Keratinocyte (primary cell): Measurements from ENCODE around the gene STRADB. TPM values are rescaled to one million over a fixed set of nuclear protein-coding genes. Genes with fewer than 3 reads are reported as not detected.

ENCODE experiments used
- DNase-seq: peaks from one replicate; pipeline ENCODE4 v3.0.0-alpha.2; 2011; ENCODE audit warnings: low read depth, missing footprints, low spot score
- FAIRE-seq: peaks from 2 replicates; lab custom pipeline; 2011; peaks lifted over from hg19 to GRCh38; lab: Jason Lieb, UNC
- H2AFZ ChIP-seq: 2 replicates; pipeline ENCODE4 v1.6.0; 2012; ENCODE audit warnings: low read length, control low read depth, inconsistent platforms; ENCODE audit not compliant: control insufficient read depth
- H3K27ac ChIP-seq: 2 replicates; pipeline ENCODE4 v1.5.1; 2011; ENCODE audit warnings: low read length; ENCODE audit not compliant: control insufficient read depth, insufficient read depth
- H3K27me3 ChIP-seq: 3 replicates; pipeline ENCODE4 v1.6.0; 2011; ENCODE audit warnings: low read length; ENCODE audit not compliant: control insufficient read depth, insufficient read depth; ENCODE audit errors: extremely low read depth
- H3K36me3 ChIP-seq, 2 experiments: 2 replicates in 1 of 2; 3 replicates in 1 of 2; pipeline ENCODE4 v1.5.1; 2011; ENCODE audit warnings: low read length in 2 of 2, mild to moderate bottlenecking in 1 of 2; ENCODE audit not compliant: control insufficient read depth in 2 of 2, insufficient read depth in 2 of 2; ENCODE audit errors: extremely low read depth in 1 of 2
- H3K4me1 ChIP-seq: 3 replicates; pipeline ENCODE4 v1.5.1; 2011; ENCODE audit warnings: low read length; ENCODE audit not compliant: control insufficient read depth, insufficient read depth; ENCODE audit errors: extremely low read depth
- H3K4me2 ChIP-seq: 3 replicates; pipeline ENCODE4 v1.6.0; 2011; ENCODE audit warnings: low read depth, low read length; ENCODE audit not compliant: control insufficient read depth, insufficient read depth; ENCODE audit errors: extremely low read depth
- H3K4me3 ChIP-seq, 3 experiments: fragments of 200-600 bp in 1 of 3; sonication (generic) in 1 of 3; 2 replicates in 2 of 3; 3 replicates in 1 of 3; pipeline ENCODE4 v1.5.1; 2011 to 2016; ENCODE audit warnings: low read length in 3 of 3, mild to moderate bottlenecking in 3 of 3, control low read depth in 2 of 3, inconsistent platforms in 1 of 3, low read depth in 1 of 3, mixed read lengths in 1 of 3, mixed run types in 1 of 3, moderate library complexity in 1 of 3; ENCODE audit not compliant: control insufficient read depth in 2 of 3, insufficient read depth in 2 of 3; ENCODE audit errors: extremely low read depth in 1 of 3
- H3K79me2 ChIP-seq: 2 replicates; pipeline ENCODE4 v1.6.0; 2012; ENCODE audit warnings: low read length; ENCODE audit not compliant: control insufficient read depth, insufficient read depth
- H3K9ac ChIP-seq: 3 replicates; pipeline ENCODE4 v1.6.0; 2011; ENCODE audit warnings: low read length; ENCODE audit not compliant: control insufficient read depth, insufficient read depth; ENCODE audit errors: extremely low read depth
- H3K9me1 ChIP-seq: 3 replicates; pipeline ENCODE4 v1.6.0; 2011; ENCODE audit warnings: low read length; ENCODE audit not compliant: control insufficient read depth, insufficient read depth; ENCODE audit errors: extremely low read depth
- H3K9me3 ChIP-seq: 2 replicates; pipeline ENCODE4 v1.5.1; 2012; ENCODE audit warnings: low read depth, low read length; ENCODE audit not compliant: control insufficient read depth
- H4K20me1 ChIP-seq: 3 replicates; pipeline ENCODE4 v1.6.0; 2011; ENCODE audit warnings: low read length; ENCODE audit not compliant: control insufficient read depth, insufficient read depth; ENCODE audit errors: extremely low read depth
- CTCF ChIP-seq, 3 experiments: IDR thresholded peaks in 1 of 3; conservative IDR thresholded peaks in 1 of 3; optimal IDR thresholded peaks in 1 of 3; 2 replicates in 2 of 3; 3 replicates in 1 of 3; pipeline versions ENCODE3 to v1.5.1; 2011; ENCODE audit warnings: low read length in 3 of 3, mild to moderate bottlenecking in 3 of 3, moderate library complexity in 2 of 3, control low read depth in 1 of 3, inconsistent platforms in 1 of 3; ENCODE audit not compliant: insufficient read depth in 2 of 3; ENCODE audit errors: extremely low read depth in 1 of 3
- EZH2 ChIP-seq: IDR thresholded peaks from one replicate; pipeline ENCODE4 v1.6.1; 2012; ENCODE audit warnings: inconsistent platforms, mild to moderate bottlenecking, low read length, moderate library complexity
- dilution Hi-C: fragments of 300-500 bp; cut with MboI; formaldehyde crosslinking; loops from one replicate; pipeline ENCODE4 v1.7.0; 2020; ENCODE audit warnings: low sequenced_read_pairs; ENCODE audit not compliant: extremely low pct_ligation_motif_present
- polyA plus RNA-seq, 5 experiments: library from polyadenylated mRNA; depleted of rRNA in 3 of 5; stranded (reverse) in 3 of 5; stranded (forward) in 1 of 5; unstranded in 1 of 5; fragments of >200 nt; gene quantifications; 1 replicate in 1 of 5; 2 replicates in 3 of 5; 3 replicates in 1 of 5; pipeline versions ENCODE4 v1.2.1 to v1.2.3, GENCODE V29; 2011 to 2012; ENCODE audit warnings: missing spikeins in 2 of 5, low read depth in 1 of 5, low replicate concordance in 1 of 5

The STRADB gene
- polyA plus RNA-seq, 1 donor (not counting 4 experiments of a cell fraction or from before 2014, with no cell fraction given) = 14.6 TPM

GRCh38 chr2:201447086-201447485, 4.5 kb upstream of the STRADB start:
- dilution Hi-C loops = no loop called here
- TF ChIP-seq EZH2 (no peak), CTCF (optimal IDR thresholded peaks at IDR 0.05 in 1 of 3, IDR thresholded peaks at IDR 0.05 in 1 of 3, conservative IDR thresholded peaks at IDR 0.05 in 1 of 3; ENCODE audit: extremely low read depth in 1 of 3, insufficient read depth in 2 of 3, low read length in 3 of 3) (no peak)
- no peak overlapping the region for H3K27ac ChIP-seq
- peaks cover 33% of the 10 kb centered on the region for H3K79me2 ChIP-seq
- DNase-seq (no peak), FAIRE-seq (no peak)
- no peaks in the 10 kb centered on the region for H3K9me3 ChIP-seq
- H3K9me1 ChIP-seq = no peaks in the 10 kb centered on the region
- H3K4me3 ChIP-seq = no peak overlapping the region
- H3K4me2 ChIP-seq = no peak overlapping the region
- H3K27me3 ChIP-seq = no peaks in the 10 kb centered on the region
- peaks cover 23% of the 10 kb centered on the region for H3K4me1 ChIP-seq
- no peak overlapping the region for H2AFZ ChIP-seq
- no peaks in the 10 kb centered on the region for H3K36me3 ChIP-seq
- H4K20me1 ChIP-seq = no peaks in the 10 kb centered on the region
- no peak overlapping the region for H3K9ac ChIP-seq

GRCh38 chr2:201448061-201448460, 3.5 kb upstream of the STRADB start:
- Histone ChIP-seq H2AFZ (no peak overlapping the region), H3K27me3 (no peaks in the 10 kb centered on the region), H3K4me2 (peak overlapping the region; percentile 39), H3K9ac (no peak overlapping the region), H3K36me3 (no peaks in the 10 kb centered on the region), H3K79me2 (peaks cover 29% of the 10 kb centered on the region), H3K4me1 (peaks cover 23% of the 10 kb centered on the region), H3K27ac (peak overlapping the region; percentile 69), H3K9me1 (no peaks in the 10 kb centered on the region), H3K4me3 (peak overlapping the region in 1 of 3 experiments; percentile 0), H3K9me3 (no peaks in the 10 kb centered on the region), H4K20me1 (no peaks in the 10 kb centered on the region)
- TF ChIP-seq CTCF (optimal IDR thresholded peaks at IDR 0.05 in 1 of 3, IDR thresholded peaks at IDR 0.05 in 1 of 3, conservative IDR thresholded peaks at IDR 0.05 in 1 of 3; ENCODE audit: extremely low read depth in 1 of 3, insufficient read depth in 2 of 3, low read length in 3 of 3) = no peak
- no peak for TF ChIP-seq EZH2
- dilution Hi-C loops = no loop called here
- FAIRE-seq (no peak), DNase-seq (no peak)
